Stimulated activated CD4-positive, alpha-beta T cell treated with anti-CD3 and anti-CD28 coated beads, TNF-alpha, amount 100 ng/mL, for 24 hours (primary cell): ENCODE measurements around the gene COL8A1.

Experiments
- DNase-seq, 3 experiments: peaks; one replicate each; pipeline ENCODE4 v3.0.0-alpha.2; 2020; ENCODE audit warnings: low read depth in 3 of 3

COL8A1 gene

DNA sequence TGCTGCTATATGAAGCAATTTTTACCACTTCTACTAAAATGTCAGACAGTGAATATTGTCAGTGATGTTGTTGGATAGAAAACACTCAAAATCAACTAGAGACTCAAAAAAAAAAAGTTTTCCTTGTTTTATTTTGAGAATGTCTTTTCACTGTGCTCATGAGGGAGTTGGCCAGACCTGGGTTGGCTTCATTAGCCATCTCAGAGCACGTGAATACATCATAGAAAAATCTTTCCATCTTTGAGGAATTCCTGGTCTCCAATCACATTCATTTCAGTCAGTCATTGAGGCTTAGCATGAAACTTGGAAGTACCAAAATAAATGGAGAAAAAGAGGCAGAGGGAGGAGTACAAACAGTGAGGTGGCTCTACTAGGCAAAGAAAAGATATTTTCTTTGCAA is 121.6 kb downstream of the COL8A1 start:
- no peak for DNase-seq

GRCh38 chr3:99760629-99761028 is 122.2 kb downstream of the COL8A1 start:
- DNase-seq, result no peak

DNA sequence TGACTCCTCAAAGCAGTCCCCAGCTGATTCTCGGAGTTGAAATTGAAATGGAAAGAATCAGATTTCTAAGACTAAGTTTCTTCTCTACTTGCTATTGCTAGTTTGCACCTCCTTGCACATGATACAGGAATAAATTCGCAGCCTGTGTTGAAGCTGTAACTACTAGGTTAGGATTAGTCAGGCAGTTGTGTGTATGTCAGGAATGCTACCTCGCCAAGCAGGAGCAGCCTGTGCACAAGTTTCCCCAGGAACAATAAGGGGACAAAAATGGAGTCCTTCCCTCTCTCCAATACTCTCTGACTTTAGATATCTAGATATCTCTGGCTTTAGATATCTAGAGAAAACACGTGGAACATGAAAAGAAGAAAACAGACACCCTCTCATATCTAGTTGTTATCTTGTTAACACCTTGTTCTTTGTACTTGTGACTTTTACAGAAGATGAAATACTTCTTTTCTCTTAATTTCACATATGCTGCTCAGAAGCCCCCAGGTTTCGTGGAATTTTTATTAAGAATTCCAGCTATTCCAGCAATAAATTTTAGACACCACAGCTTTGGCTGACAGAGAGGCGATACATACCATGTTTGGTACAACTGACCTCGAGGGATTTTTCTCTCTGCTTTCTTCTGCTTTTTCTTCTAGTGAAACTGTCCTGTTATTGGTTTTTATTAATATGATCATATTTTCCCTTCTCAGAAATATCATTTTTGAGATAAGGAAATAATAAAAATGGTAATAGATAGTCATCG is 123.2 kb downstream of the COL8A1 start:
- no peak for DNase-seq

GRCh38 chr3:99762901-99763300 is 124.5 kb downstream of the COL8A1 start:
- no peak for DNase-seq

DNA sequence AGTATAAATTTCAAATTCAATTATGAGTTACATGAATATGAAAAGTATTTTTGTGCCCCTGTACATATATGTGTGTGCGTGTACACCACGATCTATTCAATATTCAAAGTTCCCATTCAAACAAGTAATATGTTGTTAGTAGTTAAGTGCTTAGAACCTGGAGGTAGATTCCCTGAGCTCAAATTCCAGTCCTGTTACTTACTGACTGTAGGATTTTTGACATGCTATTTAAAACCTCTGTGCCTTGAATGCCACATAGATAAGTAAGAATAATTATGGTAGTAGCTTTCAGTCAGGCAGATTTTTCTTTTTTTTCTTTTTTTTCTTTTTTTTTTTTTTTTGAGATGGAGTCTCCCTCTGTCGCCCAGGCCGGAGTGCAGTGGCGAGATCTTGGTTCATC is 126.0 kb downstream of the COL8A1 start:
- no peak for DNase-seq

DNA sequence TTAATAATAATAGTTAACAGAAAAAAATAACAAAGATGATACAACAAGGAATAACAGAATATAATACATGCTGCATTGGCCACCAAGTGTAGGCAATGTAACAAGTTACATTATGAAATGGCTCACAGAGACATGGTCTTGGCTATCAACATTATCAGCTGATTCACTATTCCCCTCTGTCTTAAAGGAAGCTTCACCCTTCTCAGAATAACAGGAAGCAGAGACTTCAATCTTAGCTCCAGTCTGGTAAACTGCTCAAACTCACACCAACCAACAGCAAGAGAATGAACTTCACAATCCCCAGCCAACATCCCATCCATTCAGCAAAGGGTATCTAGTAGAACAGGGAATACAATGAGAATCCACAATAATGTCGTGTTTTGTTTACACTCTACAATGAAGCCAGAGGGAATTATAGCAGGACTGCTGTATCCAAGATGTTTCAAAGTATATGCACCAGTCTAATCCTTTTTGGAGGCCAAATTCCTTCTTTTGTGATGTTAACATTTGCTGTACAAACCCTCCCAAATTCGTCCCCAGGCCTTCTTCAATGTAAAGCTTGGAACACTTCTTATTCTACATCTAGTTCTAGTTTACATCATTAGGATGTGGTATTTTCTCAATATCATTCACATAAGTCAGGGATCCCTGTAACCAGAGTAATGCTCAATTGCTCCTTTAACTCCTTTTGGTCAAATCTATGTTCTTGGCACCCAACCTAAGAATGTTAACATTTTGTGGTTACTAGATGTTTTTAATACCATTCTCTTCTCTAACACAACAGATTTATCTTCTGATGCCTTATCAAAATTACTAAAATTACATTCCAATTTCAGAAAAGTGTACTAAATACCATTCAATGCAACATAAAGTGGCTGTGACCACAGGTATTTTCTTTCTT is 126.9 kb downstream of the COL8A1 start:
- no peak for DNase-seq

DNA sequence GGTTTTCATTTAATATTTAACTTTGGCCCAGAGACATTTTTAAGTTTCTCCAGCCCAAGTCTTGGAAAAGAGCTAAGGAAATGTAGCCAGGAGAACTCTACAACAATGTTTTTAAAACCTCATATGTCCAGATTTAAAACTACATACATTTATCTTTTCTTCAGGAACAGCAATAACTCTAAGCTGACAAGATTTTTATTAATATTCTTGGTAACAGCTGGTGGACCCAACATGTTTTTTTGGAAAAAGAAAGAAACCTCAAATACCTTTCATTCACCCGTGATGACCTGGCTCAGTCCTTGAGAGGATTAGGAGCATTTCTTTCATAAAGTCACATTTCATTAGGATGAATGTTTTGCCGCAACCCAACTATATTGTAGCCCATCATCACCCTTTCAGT is 128.9 kb downstream of the COL8A1 start:
- no peak for DNase-seq

GRCh38 chr3:99768126-99768525 is 129.7 kb downstream of the COL8A1 start:
- no peak for DNase-seq

GRCh38 chr3:99768808-99769501 is 130.6 kb downstream of the COL8A1 start:
- DNase-seq, result no peak

- DNase-seq, result no peak
Observed at GRCh38 chr3:99772171-99772570, 133.8 kb downstream of the COL8A1 start.

GRCh38 chr3:99772671-99773070 is 134.3 kb downstream of the COL8A1 start:
- no peak for DNase-seq

DNA sequence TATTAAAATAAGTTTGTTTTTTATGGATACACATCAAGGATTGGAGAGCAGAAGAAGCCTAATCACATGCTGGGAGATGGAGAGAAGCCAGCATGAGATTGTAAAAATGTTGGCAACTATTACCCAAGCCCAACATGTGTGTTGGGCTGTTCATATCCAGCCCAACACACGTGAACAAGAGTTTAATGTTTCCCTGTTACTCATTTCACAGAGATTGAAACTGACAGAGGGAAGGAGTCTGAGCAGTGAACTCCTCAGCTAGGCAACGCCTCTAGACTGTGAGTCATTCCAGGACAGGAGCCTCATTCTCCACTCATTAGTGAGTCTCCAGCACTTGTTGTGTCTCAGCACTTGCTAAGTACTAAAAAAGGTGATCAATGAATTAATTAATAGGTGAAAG is 136.1 kb downstream of the COL8A1 start:
- no peak for DNase-seq

- no peak for DNase-seq
Observed at GRCh38 chr3:99776516-99777209, 138.3 kb downstream of the COL8A1 start.

- no peak for DNase-seq
Observed at GRCh38 chr3:99777210-99777549, 138.8 kb downstream of the COL8A1 start.

DNA sequence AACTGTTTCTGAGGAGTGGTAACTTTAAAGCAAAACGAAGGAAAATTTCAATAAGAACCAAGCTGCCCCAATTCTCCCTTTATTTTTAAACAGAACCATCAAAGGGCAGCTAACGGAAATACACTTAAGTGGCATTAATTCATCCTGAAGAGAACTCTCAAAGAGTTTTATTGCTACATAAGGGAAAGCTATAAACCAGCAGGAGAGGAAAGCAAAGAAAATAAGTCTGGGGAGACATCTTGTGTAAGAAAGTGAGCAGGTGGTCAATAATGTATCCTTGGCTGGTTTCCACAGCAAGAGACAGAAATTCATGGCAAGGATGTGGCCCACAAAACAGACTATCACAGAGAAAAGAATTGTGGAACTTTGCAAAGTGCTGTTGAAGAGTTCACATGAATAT is 139.3 kb downstream of the COL8A1 start:
- no peak for DNase-seq

DNA sequence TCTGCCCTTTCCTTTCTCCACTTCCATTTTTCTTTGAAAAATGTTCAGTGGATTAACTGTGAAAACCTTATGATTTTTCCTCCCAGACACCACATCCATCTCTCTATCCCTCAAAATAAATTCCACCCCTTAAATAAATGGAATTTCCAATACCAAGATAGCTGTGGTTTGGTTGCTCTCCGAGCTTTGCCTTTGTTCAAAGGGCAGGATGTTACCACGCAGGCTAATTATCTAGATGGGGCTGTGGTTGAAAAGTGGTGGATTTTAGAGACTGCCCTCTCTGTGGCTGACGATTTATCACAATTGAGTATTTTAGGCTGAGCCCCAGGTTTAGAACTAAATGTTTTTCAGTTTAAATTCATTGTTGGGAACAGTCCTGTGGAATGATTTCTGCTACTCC is 142.4 kb downstream of the COL8A1 start:
- no peak for DNase-seq

DNA sequence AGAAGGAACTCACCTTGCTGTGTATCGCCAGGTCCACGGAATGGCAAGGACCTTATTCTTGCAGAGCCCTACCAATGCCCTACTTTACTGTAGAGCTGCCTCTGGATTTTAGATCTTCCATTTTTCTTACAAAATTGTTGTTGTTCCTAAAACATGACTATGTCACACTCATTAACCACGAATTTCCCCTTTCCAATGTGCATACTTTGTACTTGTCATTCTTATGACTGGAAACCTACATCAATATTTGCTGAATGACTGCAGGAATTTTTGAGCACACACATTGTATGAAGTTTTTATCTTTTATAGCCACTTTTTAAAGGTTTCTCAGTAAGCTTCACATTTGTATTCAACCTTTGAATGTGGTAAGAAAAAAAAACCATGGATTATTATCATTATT is 143.4 kb downstream of the COL8A1 start:
- DNase-seq, result no peak

DNA sequence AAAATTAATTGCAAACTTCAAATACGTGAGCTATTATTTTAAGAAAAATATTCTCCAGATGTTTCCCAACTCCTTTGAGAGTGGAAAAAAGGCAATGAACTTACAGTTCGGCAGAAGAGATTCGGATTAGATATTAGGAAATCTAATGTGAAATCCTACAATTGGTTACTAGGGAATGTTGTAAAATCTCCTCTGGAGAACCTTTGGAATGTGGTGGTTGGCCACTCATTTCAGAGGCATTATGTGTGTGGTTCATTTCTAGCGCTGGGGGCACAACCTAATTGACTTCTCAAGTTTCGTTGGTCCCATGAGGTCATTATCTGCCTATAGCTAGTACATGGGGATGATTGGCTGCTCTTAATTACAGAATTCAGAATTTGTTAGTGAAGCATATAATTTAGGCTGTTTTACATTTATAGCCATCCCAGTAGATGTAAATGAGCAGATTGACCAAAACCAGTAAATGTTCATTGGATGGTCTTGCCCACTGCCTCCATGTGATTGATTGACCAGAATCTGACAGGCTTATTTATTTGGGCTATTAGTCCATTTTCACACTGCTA is 144.7 kb downstream of the COL8A1 start:
- DNase-seq, result no peak

DNA sequence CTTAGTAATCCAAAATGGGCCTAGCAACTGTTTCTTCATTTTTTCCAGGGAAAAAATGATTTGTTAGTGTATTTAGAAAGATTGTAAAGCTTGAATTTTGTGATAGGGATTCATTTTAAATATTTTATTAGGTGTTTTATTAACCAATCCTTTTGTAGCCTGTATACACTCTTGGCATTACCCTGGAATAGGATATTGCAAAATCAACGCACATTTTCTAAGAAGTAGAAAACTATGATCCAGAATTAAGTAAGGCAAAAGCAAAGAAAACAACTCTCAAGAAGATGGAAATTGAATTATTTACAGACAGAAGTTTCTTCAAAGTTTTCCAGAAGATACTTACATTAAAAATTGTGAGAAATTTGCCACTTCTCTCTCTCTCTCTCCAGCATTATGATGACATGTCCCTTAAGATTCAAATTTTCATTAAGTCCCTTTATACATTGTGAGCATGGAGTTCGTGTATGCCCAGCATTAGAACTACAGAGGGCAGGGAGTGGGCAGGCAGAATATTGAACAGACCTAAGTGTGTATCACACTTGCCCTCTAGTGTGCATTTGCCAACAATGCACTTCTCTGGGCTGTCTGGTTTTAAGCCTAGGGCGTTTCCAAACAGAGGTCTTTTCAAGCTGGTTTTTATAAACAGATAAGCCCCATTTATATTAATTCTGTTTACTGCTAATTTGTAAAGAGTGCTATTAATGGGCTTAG is 150.8 kb downstream of the COL8A1 start:
- no peak for DNase-seq

DNA sequence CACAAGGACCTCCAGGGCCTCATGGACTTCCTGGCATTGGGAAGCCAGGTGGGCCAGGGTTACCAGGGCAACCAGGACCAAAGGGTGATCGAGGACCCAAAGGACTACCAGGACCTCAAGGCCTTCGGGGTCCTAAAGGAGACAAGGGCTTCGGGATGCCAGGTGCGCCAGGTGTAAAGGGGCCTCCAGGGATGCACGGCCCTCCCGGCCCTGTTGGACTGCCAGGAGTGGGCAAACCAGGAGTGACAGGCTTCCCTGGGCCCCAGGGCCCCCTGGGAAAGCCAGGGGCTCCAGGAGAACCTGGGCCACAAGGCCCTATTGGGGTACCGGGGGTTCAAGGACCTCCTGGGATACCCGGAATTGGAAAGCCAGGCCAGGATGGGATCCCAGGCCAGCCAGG is 156.1 kb downstream of the COL8A1 start:
- no peak for DNase-seq

GRCh38 chr3:99795573-99795972 is 157.2 kb downstream of the COL8A1 start:
- DNase-seq, result no peak
